HG03103 (cell line): ENCODE data around the gene LSAMP.

Experiments used
- ATAC-seq: cut with Tn5 transposase; IDR thresholded peaks from one replicate; pipeline ENCODE4 v1.9.1; 2021; ENCODE audit warnings: low read depth; ENCODE audit not compliant: unreplicated experiment

Gene LSAMP

DNA sequence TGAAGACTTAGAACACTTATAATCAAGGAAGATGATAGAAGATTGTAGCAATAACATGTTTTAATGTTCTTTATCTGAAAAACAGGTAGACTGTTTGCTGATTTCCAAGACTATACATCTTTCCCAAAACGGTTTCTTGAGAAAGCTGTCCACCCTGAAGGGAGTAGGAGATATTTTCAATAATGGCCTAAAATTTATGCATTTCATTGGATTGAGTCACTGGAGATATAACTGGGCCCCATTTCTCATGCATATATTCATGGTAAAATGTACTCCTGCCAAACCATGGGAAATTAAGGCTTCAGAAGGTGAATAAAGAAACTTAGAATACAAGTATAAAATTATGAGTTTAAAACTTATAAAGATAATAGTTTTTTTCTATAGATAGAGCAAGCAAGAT, 143.9 kb downstream of the LSAMP start:
- ATAC-seq = no peak

DNA sequence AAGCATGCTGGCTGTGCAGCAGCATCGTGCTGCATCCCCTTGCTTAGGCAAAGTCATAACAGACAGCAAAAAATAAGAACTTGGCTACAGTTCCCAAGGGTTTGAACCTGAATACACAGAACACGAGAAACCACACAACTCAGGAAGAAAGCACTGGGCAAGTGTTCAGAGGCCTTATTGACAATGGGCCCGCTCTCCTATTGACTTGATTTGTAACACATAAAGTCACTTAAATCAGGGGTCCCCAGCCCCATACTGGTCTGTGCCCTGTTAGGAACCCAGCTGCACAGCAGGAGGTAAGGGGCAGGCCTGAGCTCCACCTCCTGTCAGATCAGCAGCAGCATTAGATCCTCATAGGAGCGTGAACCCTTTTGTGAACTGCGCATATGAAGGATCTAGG, 145.1 kb downstream of the LSAMP start:
- ATAC-seq = no peak

DNA sequence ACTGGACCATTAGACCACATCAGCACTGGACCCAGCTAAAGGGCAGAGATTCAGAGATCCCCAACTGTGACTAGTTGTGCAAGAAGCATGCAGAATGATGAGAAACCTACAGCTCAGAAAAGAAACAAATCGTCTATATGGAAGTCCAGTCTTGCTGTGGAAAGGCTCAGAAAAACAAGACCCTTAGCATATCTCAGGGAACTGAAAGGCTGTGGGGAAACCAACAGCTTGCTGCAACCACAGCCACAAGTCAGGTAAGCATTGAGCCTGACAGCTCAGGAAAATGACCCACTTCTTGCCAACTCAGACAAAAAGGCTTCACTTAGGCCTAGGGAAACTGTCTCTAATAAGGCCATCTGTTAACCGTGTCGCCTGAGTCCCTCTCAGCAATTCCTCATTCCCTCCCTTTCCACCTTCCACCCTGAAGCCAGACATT, 145.6 kb downstream of the LSAMP start:
- no peak for ATAC-seq

DNA sequence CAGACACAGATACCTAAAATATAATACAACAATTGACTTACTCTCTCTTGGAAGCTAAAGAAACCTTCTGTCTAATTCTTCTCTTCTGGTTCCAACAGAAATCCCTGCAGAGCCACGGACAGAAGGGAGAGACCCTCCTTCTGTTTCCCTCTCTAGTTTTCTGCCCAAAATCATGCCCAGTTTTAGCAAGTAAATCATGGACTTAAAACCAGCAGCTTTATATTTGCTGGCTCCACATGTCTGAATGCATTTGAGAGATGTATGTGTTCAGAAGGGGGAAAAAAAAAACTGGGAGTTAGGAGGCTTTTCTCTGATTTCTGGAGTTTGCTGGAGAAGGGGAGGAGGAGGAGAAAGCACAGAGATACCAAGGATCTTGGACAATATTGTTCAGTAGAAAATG, 147.1 kb downstream of the LSAMP start:
- ATAC-seq = no peak

- ATAC-seq = no peak
Observed at GRCh38 chr3:116291141-116291540, 154.1 kb downstream of the LSAMP start.

DNA sequence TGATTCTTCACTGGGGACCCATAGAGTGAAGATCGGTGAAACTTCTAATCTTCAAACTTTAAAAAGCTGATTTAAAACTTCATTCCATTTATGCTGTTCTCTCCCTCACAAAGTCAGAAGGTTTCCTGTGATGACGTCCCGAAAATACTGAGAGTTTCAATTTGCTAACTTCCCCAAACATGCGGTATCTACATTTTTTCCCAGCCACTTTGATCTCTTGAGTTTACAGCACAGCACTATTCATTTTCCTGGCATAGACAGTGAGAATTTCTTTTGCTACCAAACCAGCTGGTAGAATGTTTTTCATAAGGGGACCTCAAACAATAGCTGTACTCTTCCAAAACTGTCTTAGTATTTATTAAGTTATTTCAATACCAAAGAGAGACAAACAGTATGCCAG, 156.8 kb downstream of the LSAMP start:
- ATAC-seq = no peak

DNA sequence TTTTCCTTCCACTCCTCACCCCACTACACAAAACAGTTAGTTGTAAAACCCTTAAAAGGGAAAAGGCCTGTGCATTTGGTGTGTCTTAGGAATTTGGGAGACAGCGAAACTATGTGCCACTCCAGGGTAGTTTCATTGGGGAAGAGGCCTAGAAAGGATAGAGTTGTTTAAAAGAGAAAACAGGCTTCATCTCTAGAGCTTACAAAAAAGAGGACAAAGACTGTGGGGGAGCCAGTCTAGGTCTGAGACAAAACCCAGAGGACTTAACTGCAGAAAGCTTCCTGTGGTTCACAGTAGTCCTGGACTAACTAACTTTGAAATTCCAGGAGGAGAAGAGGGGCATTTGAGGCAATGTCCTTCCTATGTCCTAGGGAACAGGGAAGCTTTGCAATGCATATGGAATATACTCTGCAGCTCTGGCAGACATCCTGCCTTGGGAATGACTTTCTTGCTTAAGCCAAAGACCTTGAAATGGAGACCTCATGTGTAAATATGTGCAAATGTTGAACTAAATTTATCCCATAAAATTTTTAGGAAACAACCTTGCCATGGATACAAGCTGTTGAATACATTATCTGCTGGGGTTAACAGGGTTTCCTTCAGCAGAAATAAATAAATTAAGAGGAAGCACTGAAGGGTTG, 159.4 kb downstream of the LSAMP start:
- ATAC-seq = no peak

DNA sequence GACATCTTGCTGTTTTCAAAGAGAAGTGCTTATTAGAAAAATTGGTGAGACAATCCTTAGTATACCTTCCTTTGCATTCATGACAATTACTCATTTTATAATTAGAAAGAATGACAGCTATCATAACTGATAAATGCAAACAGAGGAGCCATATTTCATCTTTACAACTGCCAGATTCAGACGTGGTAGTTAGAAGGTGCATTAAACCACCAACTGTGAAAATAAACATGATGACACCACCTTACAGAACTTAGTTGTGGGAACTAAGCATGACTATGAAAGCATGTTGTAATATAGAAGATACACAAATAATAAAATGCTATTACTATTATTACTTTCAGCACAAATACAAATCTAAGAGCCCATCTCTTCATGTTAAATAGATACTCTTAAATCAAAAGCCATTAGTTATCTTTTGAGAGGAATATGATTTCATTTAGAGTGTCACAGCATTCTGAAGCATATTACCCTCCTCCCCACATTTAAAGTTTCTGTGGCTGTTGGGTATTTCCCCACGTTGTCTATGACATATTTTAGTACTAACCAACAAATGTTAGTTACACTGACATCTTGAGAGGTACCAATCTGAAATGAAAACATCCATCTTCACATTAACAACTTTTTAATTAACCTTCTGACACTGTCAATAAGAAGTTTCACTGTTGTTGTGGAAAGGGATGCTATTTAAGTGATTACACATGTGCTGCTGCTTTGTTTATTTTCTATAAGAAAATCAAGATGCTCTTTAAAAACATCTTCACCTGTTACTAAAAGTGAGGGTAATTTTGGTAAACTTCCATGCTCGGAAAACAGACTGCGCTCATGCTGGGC, 163.8 kb downstream of the LSAMP start:
- no peak for ATAC-seq

DNA sequence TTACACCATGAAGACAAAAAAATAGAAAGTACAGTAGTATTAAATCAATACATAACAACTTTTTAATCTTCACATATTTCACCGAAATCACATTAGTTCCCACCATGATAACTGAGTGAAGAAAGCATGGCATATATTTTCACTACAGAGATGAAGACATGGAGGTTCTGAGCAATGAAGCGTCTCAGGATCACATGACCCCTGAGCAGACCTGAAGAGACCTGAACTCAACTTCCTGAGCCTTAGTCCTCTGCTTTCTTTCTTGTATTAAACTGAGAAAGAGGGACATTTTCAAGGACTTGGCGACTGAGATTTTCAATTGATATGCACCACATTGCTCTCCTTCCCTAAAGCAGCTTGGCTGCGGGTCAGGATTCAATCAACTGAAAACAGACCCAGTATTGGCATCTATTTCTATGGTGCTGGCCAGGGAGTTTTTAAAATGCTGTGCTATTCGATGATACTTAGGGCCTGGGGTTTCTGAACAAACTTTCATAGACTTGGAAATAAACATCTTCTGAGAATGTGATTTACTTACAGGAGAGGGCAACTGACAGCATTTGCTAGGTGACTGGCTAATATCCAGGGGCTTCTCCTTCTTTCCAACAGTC, 165.1 kb downstream of the LSAMP start:
- no peak for ATAC-seq

GRCh38 chr3:116276675-116277074, 168.6 kb downstream of the LSAMP start:
- ATAC-seq = no peak

DNA sequence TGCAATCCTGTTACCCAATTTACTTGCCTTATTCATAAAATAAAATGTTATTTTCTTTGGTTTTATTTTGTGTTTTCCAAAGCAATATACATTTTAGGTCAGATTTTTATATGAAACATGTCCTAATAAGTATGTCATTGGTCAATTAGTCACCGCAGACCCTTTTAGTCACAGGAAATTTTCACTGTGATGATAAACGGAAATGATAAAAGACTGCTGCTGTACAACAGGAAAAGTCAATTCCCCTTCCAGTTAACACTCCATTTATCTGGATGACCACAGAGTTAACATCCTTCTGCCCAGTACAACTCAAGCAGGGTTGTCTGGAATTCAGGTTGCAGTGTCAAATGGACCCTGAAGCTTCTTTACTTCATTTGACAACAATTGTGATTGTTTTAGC, 175.2 kb downstream of the LSAMP start:
- ATAC-seq = no peak

GRCh38 chr3:116267116-116267515, 178.2 kb downstream of the LSAMP start:
- no peak for ATAC-seq

GRCh38 chr3:116265976-116266584, 179.2 kb downstream of the LSAMP start:
- no peak for ATAC-seq

DNA sequence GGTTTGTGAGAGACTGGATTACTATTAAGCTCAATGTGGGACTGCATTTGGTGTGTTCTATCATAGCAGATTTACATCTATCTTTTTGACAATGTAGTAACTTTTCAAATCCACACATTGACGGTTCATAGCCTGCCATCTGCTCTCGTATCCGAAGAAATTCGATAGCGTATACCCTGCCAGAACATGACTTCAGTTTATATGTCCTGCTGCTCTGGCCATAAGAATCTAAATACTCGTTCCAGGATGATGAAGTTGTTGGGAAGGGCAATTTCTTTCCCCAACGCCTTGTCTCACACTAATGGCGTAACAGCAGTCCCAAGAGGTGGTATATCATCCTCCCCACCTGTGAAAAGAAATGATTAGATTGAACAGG, 180.0 kb downstream of the LSAMP start:
- no peak for ATAC-seq

DNA sequence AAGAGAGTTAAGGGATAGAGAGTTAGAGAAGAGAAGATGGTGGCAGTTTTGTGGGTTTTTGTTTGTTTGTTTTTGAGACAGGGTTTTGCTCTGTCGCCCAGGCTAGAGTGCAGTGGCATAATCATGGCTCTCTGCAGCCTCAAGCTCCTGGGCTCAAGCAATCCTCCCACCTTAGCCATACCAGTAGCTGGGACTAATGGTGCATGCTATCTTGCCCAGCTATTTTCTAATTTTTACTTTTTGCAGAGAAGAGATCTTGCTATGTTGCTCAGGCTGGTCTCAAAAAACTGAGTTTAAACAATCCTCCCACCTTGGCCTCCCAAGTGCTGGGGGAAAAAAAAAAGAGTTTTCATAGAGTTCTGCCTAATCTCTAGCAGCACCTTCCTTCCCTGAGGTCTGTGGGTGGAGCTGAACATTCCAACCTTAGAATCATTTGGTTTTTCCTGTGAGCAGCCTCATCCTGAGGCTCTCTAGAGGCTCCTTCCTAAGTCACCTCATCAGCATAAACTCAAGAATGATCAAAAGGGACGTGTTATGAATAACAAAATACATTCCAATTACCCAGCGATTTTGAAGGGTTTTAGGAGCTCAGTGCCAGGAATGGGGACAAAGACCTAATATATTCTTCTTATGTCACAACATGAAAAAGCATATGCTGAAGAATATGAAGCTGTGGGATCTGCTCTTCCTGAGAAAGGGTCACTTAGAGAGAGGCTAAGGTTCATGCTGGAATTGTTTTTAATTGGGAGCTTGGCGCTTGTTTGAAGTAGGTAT, 180.6 kb downstream of the LSAMP start:
- ATAC-seq = no peak

DNA sequence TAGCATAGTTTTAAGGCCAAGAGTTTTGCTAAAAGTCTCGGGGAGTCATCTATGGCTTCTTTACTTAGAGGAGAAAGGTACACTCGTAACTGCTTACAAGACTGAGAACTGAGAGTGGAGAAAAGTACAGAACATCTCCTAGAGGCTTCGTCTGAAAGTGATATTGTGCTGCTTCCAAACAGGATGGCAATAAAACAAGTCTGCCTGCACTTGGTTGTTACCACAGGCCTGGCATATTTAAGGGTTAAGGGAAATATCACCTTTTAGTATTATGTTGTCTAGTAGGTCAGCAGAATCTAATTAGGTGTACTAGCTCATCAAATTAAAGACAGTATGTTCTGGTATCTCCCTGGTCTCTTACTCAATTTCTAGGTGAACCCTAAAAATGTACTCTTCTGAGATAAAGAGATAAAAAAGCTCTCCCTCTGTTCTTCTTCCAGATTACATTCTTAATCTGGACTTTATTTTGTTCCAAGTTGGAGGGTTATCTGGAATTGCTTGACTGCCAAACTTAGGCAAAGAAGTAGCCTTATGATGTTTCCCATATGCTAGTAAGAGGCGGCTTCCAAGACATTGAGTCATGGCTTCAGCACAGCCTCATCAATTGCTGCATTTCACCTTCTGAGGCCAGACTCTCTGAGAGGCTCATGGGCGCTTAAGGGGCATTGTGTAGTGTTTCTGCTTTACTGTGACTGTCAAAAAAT, 181.3 kb downstream of the LSAMP start:
- no peak for ATAC-seq

- no peak for ATAC-seq
Observed at GRCh38 chr3:116260491-116260890, 184.8 kb downstream of the LSAMP start.

DNA sequence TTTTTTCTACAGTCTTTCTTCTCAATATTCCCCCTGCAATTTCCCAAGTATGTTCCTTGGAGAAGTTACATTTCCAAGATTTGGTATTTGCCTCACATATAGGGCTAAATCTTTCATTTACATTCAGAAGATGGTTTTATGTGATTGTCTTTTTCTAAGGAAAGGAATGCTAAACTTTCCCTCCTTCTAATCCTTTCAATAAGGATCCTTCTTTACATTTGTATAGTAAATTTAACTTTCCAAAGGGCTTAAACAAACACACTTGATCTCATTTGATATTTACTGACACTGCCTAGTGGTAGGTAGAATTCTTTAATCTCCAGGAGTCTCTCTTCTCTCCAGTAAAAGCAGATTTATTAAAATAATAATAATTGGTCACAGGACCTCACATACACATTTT, 185.3 kb downstream of the LSAMP start:
- ATAC-seq = no peak

- ATAC-seq = no peak
Observed at GRCh38 chr3:116256843-116257485, 188.3 kb downstream of the LSAMP start.

DNA sequence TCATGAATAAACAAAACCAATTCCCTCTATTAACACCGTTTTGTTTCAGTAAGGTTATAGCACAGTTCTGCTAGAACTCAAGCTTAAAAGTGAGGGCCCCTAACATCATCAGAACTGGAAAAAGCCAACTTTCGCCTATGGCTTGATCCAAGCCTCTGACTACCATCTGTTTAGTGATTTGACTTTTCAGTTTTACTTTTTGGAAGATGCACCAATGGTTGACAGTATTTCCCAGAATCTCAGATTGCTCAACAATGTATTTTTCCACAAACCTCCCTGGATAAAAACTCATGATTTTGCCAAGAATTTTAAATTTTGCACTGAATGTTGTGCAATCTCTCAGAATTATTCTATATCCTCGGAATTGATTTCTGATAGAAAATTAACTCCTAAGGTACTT, 190.7 kb downstream of the LSAMP start:
- ATAC-seq = no peak
